ENCODE results near the gene YOD1. TPM values are rescaled to one million over a fixed set of nuclear protein-coding genes. Genes with fewer than 3 reads are reported as not detected.

YOD1 gene
- total RNA-seq, 1 donor from 2014 or later: 10.8 TPM

DNA sequence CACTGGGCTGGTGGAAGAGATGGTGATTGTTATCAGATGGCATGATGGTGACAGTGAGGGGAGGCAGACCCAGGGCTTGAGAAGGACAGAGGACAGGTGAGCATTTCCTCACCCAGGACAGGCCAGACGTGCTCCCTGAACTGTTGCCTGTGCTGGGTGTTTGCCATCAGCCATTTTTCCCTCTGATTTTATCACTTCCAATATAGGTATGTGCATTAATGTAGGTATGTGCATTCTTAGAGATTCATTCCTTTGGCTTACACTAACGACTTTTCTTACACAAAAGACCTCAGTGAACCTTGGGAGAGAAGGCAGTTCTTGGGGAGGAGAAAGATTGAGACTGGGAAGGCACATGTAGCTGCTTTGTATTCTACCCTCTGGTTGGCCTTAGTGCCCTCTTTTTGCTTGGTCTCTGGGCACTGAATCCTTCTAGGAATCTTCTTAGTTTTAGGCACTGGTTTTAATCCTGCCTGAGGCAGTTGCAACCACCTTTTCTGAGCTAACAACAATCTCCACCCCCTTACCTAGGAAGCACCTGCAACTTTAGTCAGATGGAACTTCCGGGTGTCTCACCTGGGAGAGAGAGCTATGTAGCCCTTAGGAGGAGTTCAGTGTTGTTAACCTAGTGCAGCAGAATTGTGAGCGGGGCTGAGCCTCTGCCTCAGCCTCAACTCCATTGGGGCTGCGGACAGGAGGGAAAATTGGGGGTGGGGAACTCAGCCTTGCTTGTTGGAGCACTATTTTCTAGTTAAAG, 49.3 kb downstream of the YOD1 start:
- CTCF ChIA-PET: no interaction called here
- POLR2A ChIA-PET: interaction anchor here (0.6 kb wide), 1 partner anchor 484 kb away, joined by 6 read pairs; no protein-coding TSS in a partner anchor

DNA sequence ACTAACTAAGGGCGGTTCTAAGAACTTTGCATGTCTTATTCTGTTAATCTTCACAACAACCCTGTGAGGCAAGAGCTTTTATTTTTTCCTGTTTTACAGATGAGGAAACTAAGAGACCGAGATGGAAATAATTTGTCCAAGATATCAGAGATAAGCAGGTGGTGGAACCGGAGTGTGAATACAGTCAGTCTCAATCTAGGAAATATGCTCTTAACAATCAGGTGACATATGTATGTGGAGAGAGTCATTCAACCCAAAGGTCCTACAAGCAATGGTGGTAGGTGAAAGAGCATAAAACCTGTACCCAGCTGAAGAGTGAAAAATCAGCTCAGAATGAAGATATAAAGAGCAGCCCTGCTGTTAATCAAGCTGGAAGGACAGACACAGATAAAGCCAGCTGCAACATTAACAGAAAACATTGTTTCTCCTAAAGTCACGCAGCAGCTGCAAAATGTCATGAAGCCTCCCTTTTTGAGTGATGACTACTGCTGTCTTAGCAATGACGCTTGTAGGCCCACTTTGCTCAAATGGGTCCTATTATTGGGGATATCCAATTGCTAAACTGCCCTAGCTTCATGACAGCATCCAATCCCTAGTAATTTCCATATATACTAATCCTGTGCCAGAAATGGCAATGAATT, 50.2 kb downstream of the YOD1 start:
- Mint-ChIP-seq H3K27me3 (peaks cover 8% of the 10 kb centered on the region), H3K36me3 (ENCODE audit: low read depth) (no peaks in the 10 kb centered on the region), H3K4me1 (peaks cover 2% of the 10 kb centered on the region), H3K9me3 (no peaks in the 10 kb centered on the region), H3K27ac (no peak overlapping the region), H3K4me3 (no peak overlapping the region)
- TF ChIP-seq, protein P1, sequence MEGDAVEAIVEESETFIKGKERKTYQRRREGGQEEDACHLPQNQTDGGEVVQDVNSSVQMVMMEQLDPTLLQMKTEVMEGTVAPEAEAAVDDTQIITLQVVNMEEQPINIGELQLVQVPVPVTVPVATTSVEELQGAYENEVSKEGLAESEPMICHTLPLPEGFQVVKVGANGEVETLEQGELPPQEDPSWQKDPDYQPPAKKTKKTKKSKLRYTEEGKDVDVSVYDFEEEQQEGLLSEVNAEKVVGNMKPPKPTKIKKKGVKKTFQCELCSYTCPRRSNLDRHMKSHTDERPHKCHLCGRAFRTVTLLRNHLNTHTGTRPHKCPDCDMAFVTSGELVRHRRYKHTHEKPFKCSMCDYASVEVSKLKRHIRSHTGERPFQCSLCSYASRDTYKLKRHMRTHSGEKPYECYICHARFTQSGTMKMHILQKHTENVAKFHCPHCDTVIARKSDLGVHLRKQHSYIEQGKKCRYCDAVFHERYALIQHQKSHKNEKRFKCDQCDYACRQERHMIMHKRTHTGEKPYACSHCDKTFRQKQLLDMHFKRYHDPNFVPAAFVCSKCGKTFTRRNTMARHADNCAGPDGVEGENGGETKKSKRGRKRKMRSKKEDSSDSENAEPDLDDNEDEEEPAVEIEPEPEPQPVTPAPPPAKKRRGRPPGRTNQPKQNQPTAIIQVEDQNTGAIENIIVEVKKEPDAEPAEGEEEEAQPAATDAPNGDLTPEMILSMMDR (IDR thresholded peaks at IDR 0.05): no peak
- ChIA-PET CTCF (no interaction called here), POLR2A (no interaction called here)
- no peak for ATAC-seq (ENCODE audit: low read depth)
- intact Hi-C loops (cut with micrococcal nuclease): no loop called here
- DNase-seq: no peak

More for the DNA sequence above, 49.3 kb downstream of the YOD1 start:
- TF ChIP-seq, protein P1 (IDR thresholded peaks at IDR 0.05): no peak
- intact Hi-C loops (cut with micrococcal nuclease): no loop called here
- H3K9me3 Mint-ChIP-seq: no peaks in the 10 kb centered on the region
- H3K27me3 Mint-ChIP-seq: peaks cover 10% of the 10 kb centered on the region
- DNase-seq: no peak
- no peaks in the 10 kb centered on the region for H3K36me3 Mint-ChIP-seq (ENCODE audit: low read depth)
- H3K4me1 Mint-ChIP-seq: peaks cover 2% of the 10 kb centered on the region
- no peak overlapping the region for H3K27ac Mint-ChIP-seq
- no peak overlapping the region for H3K4me3 Mint-ChIP-seq
- ATAC-seq (ENCODE audit: low read depth): no peak

DNA sequence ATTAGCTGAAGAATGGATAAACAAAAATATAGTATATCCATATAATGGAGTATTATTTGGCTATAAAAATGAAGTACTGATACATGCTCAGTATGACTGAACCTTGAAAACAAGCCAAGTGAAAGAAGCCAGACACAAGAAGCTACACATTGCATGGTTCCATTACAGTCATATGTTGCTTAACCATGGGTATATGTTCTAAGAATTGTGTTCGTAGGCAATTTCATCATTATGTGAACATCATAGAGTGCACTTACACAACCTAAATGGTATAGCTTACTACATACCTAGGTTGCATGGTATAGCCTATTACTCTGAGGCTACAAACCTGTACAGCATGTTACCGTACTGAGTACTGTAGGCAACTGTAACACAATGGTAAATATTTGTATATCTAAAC, 52.2 kb downstream of the YOD1 start:
- intact Hi-C loops (cut with micrococcal nuclease): no loop called here
- POLR2A ChIA-PET: no interaction called here
- no peak for ATAC-seq (ENCODE audit: low read depth)

More for the DNA sequence above, 52.2 kb downstream of the YOD1 start:
- TF ChIP-seq, protein P1 (IDR thresholded peaks at IDR 0.05): no peak
- no peak for DNase-seq
- peaks cover 6% of the 10 kb centered on the region for H3K27me3 Mint-ChIP-seq
- H3K4me3 Mint-ChIP-seq: no peak overlapping the region
- CTCF ChIA-PET: no interaction called here
- H3K27ac Mint-ChIP-seq: no peak overlapping the region
- no peaks in the 10 kb centered on the region for H3K36me3 Mint-ChIP-seq (ENCODE audit: low read depth)
- H3K4me1 Mint-ChIP-seq: no peaks in the 10 kb centered on the region
- H3K9me3 Mint-ChIP-seq: no peaks in the 10 kb centered on the region

Other genes starting within 250 kb of the YOD1 start
- gene IL20, start 185.6 kb downstream of the YOD1 start, total RNA-seq: not detected in 2 replicates
- not detected in 2 replicates for gene IL24, start 153.8 kb downstream of the YOD1 start, total RNA-seq
- gene FCMR, start 129.3 kb downstream of the YOD1 start, total RNA-seq: 134 and 146 TPM in 2 replicates
- 0.49 and 1.00 TPM in 2 replicates for gene PIGR, start 104.7 kb downstream of the YOD1 start, total RNA-seq
- not detected in 2 replicates for gene FCAMR, start 80.7 kb downstream of the YOD1 start, total RNA-seq
- gene C1orf116, start 18.5 kb downstream of the YOD1 start, total RNA-seq: 0.09 TPM in 1 of 2 replicates, not detected in the other
- gene PFKFB2, start 2.1 kb upstream of the YOD1 start, total RNA-seq: 7.6 and 10.1 TPM in 2 replicates
- 0.17 and 0.47 TPM in 2 replicates for gene C4BPB, start 37.7 kb upstream of the YOD1 start, total RNA-seq
- gene C4BPA, start 53.0 kb upstream of the YOD1 start, total RNA-seq: not detected in 2 replicates